Stimulated activated memory B cell treated with anti-CD40 and anti-IgM and Interleukin-4, amounts not matched to agents 10 μg/mL and 1 μg/mL and 100 μg/mL, for 72 hours (primary cell): ENCODE results near the gene SYNDIG1.

Experiments
- ATAC-seq: fragments of 150-1000 bp; cut with Tn5 transposase; 2 replicates; pipeline ENCODE4 v1.10.0; 2021
- H3K27ac Mint-ChIP-seq: one replicate; pipeline ENCODE4 v1.8.0; 2022; ENCODE audit warnings: mild to moderate bottlenecking, mixed read lengths
- H3K27me3 Mint-ChIP-seq: one replicate; pipeline ENCODE4 v1.8.0; 2022; ENCODE audit warnings: mixed read lengths
- H3K36me3 Mint-ChIP-seq: one replicate; pipeline ENCODE4 v1.8.0; 2022; ENCODE audit warnings: mixed read lengths
- H3K4me1 Mint-ChIP-seq: one replicate; pipeline ENCODE4 v1.8.0; 2022; ENCODE audit warnings: mixed read lengths
- H3K4me3 Mint-ChIP-seq: one replicate; pipeline ENCODE4 v1.8.0; 2022; ENCODE audit warnings: mild to moderate bottlenecking, moderate library complexity, mixed read lengths
- H3K9me3 Mint-ChIP-seq: one replicate; pipeline ENCODE4 v1.8.0; 2022; ENCODE audit warnings: mixed read lengths

SYNDIG1 gene

GRCh38 chr20:24478584-24478983 is 9.2 kb downstream of the SYNDIG1 start:
- ATAC-seq: no peak
- Mint-ChIP-seq H3K27me3 (no peaks in the 10 kb centered on the region), H3K36me3 (no peaks in the 10 kb centered on the region), H3K27ac (no peak overlapping the region), H3K4me1 (no peaks in the 10 kb centered on the region), H3K9me3 (no peaks in the 10 kb centered on the region), H3K4me3 (no peak overlapping the region)

GRCh38 chr20:24479106-24479505 is 9.7 kb downstream of the SYNDIG1 start:
- no peak overlapping the region for H3K4me3 Mint-ChIP-seq
- no peaks in the 10 kb centered on the region for H3K4me1 Mint-ChIP-seq
- no peaks in the 10 kb centered on the region for H3K27me3 Mint-ChIP-seq
- H3K9me3 Mint-ChIP-seq: no peaks in the 10 kb centered on the region
- ATAC-seq: no peak
- no peaks in the 10 kb centered on the region for H3K36me3 Mint-ChIP-seq
- H3K27ac Mint-ChIP-seq: no peak overlapping the region

GRCh38 chr20:24479595-24479994 is 10.2 kb downstream of the SYNDIG1 start:
- H3K4me1 Mint-ChIP-seq: no peaks in the 10 kb centered on the region
- no peaks in the 10 kb centered on the region for H3K36me3 Mint-ChIP-seq
- no peaks in the 10 kb centered on the region for H3K27me3 Mint-ChIP-seq
- no peak overlapping the region for H3K27ac Mint-ChIP-seq
- H3K9me3 Mint-ChIP-seq: no peaks in the 10 kb centered on the region
- no peak overlapping the region for H3K4me3 Mint-ChIP-seq
- no peak for ATAC-seq

GRCh38 chr20:24480509-24480908 is 11.1 kb downstream of the SYNDIG1 start:
- no peaks in the 10 kb centered on the region for H3K9me3 Mint-ChIP-seq

GRCh38 chr20:24481173-24481572 is 11.7 kb downstream of the SYNDIG1 start:
- Mint-ChIP-seq H3K9me3 (no peaks in the 10 kb centered on the region), H3K27ac (no peak overlapping the region), H3K4me3 (no peak overlapping the region), H3K4me1 (no peaks in the 10 kb centered on the region), H3K27me3 (no peaks in the 10 kb centered on the region), H3K36me3 (no peaks in the 10 kb centered on the region)
- no peak for ATAC-seq

More at GRCh38 chr20:24480509-24480908, 11.1 kb downstream of the SYNDIG1 start:
- H3K36me3 Mint-ChIP-seq: no peaks in the 10 kb centered on the region
- no peak overlapping the region for H3K4me3 Mint-ChIP-seq
- no peaks in the 10 kb centered on the region for H3K27me3 Mint-ChIP-seq
- no peak for ATAC-seq
- no peak overlapping the region for H3K27ac Mint-ChIP-seq
- no peaks in the 10 kb centered on the region for H3K4me1 Mint-ChIP-seq

- Mint-ChIP-seq H3K4me1 (no peaks in the 10 kb centered on the region), H3K4me3 (no peak overlapping the region), H3K27me3 (no peaks in the 10 kb centered on the region), H3K9me3 (no peaks in the 10 kb centered on the region), H3K27ac (no peak overlapping the region), H3K36me3 (no peaks in the 10 kb centered on the region)
- ATAC-seq: no peak
Observed at GRCh38 chr20:24483435-24484080, 14.1 kb downstream of the SYNDIG1 start.

- no peak for ATAC-seq
- no peaks in the 10 kb centered on the region for H3K4me1 Mint-ChIP-seq
- H3K27ac Mint-ChIP-seq: no peak overlapping the region
- H3K9me3 Mint-ChIP-seq: no peaks in the 10 kb centered on the region
- no peak overlapping the region for H3K4me3 Mint-ChIP-seq
- no peaks in the 10 kb centered on the region for H3K36me3 Mint-ChIP-seq
- H3K27me3 Mint-ChIP-seq: no peaks in the 10 kb centered on the region
Observed at GRCh38 chr20:24484081-24484450, 14.6 kb downstream of the SYNDIG1 start.

- no peak for ATAC-seq
- Mint-ChIP-seq H3K27me3 (no peaks in the 10 kb centered on the region), H3K4me1 (no peaks in the 10 kb centered on the region), H3K36me3 (no peaks in the 10 kb centered on the region), H3K4me3 (no peak overlapping the region), H3K9me3 (no peaks in the 10 kb centered on the region), H3K27ac (no peak overlapping the region)
Observed at GRCh38 chr20:24485981-24486380, 16.6 kb downstream of the SYNDIG1 start.

GRCh38 chr20:24487240-24487639 is 17.8 kb downstream of the SYNDIG1 start:
- no peaks in the 10 kb centered on the region for H3K4me1 Mint-ChIP-seq
- no peak overlapping the region for H3K4me3 Mint-ChIP-seq
- ATAC-seq: no peak

GRCh38 chr20:24487648-24488047 is 18.2 kb downstream of the SYNDIG1 start:
- H3K4me3 Mint-ChIP-seq: no peak overlapping the region
- no peak overlapping the region for H3K27ac Mint-ChIP-seq
- no peaks in the 10 kb centered on the region for H3K36me3 Mint-ChIP-seq
- H3K4me1 Mint-ChIP-seq: no peaks in the 10 kb centered on the region
- no peaks in the 10 kb centered on the region for H3K9me3 Mint-ChIP-seq
- no peaks in the 10 kb centered on the region for H3K27me3 Mint-ChIP-seq
- no peak for ATAC-seq

More at GRCh38 chr20:24487240-24487639, 17.8 kb downstream of the SYNDIG1 start:
- Mint-ChIP-seq H3K36me3 (no peaks in the 10 kb centered on the region), H3K9me3 (no peaks in the 10 kb centered on the region), H3K27me3 (no peaks in the 10 kb centered on the region), H3K27ac (no peak overlapping the region)

- H3K27me3 Mint-ChIP-seq: no peaks in the 10 kb centered on the region
Observed at GRCh38 chr20:24488064-24488799, 18.8 kb downstream of the SYNDIG1 start.

GRCh38 chr20:24488800-24489175 is 19.4 kb downstream of the SYNDIG1 start:
- no peak for ATAC-seq
- no peaks in the 10 kb centered on the region for H3K27me3 Mint-ChIP-seq
- no peaks in the 10 kb centered on the region for H3K9me3 Mint-ChIP-seq
- H3K27ac Mint-ChIP-seq: no peak overlapping the region
- H3K4me3 Mint-ChIP-seq: no peak overlapping the region
- H3K4me1 Mint-ChIP-seq: no peaks in the 10 kb centered on the region
- no peaks in the 10 kb centered on the region for H3K36me3 Mint-ChIP-seq

More at GRCh38 chr20:24488064-24488799, 18.8 kb downstream of the SYNDIG1 start:
- Mint-ChIP-seq H3K9me3 (no peaks in the 10 kb centered on the region), H3K27ac (no peak overlapping the region), H3K36me3 (no peaks in the 10 kb centered on the region), H3K4me3 (no peak overlapping the region), H3K4me1 (no peaks in the 10 kb centered on the region)
- ATAC-seq: no peak

- Mint-ChIP-seq H3K4me1 (no peaks in the 10 kb centered on the region), H3K9me3 (no peaks in the 10 kb centered on the region), H3K4me3 (no peak overlapping the region), H3K36me3 (no peaks in the 10 kb centered on the region), H3K27me3 (no peaks in the 10 kb centered on the region), H3K27ac (no peak overlapping the region)
- ATAC-seq: no peak
Observed at GRCh38 chr20:24489193-24489592, 19.8 kb downstream of the SYNDIG1 start.

- H3K27me3 Mint-ChIP-seq: no peaks in the 10 kb centered on the region
- no peak overlapping the region for H3K27ac Mint-ChIP-seq
- no peaks in the 10 kb centered on the region for H3K36me3 Mint-ChIP-seq
- H3K4me1 Mint-ChIP-seq: no peaks in the 10 kb centered on the region
- no peak for ATAC-seq
- no peaks in the 10 kb centered on the region for H3K9me3 Mint-ChIP-seq
- no peak overlapping the region for H3K4me3 Mint-ChIP-seq
Observed at GRCh38 chr20:24489631-24490260, 20.3 kb downstream of the SYNDIG1 start.

GRCh38 chr20:24490598-24490997 is 21.2 kb downstream of the SYNDIG1 start:
- no peaks in the 10 kb centered on the region for H3K36me3 Mint-ChIP-seq
- H3K27me3 Mint-ChIP-seq: no peaks in the 10 kb centered on the region
- H3K27ac Mint-ChIP-seq: no peak overlapping the region
- no peaks in the 10 kb centered on the region for H3K9me3 Mint-ChIP-seq
- no peak overlapping the region for H3K4me3 Mint-ChIP-seq
- H3K4me1 Mint-ChIP-seq: no peaks in the 10 kb centered on the region
- ATAC-seq: no peak
